GM23338 (cell line): ENCODE results near the gene MYLK4. TPM values are rescaled to one million over a fixed set of nuclear protein-coding genes. Genes with fewer than 3 reads are reported as not detected.
A peak's percentile ranks its signal among the peaks of the same experiment; 100 is the strongest.

Experiments
- ATAC-seq: fragments of 200-7000 bp; cut with Tn5 transposase; 3 replicates; pipeline ENCODE4 v1.9.1; 2020
- DNase-seq: peaks from one replicate; pipeline ENCODE4 v3.0.0-alpha.2; 2015; ENCODE audit warnings: low spot score
- H2AFZ ChIP-seq: fragments of 200-600 bp; sonication (generic); 2 replicates; pipeline ENCODE4 v1.8.0; 2016; ENCODE audit warnings: antibody characterized with exemption, mild to moderate bottlenecking, moderate library complexity
- H3F3A ChIP-seq: fragments of 200-600 bp; sonication (generic); replicated peaks from 2 replicates; pipeline ENCODE4 v1.8.0; 2017; ENCODE audit warnings: antibody characterized with exemption, mixed run types, low read depth
- H3K27ac ChIP-seq: fragments of 200-600 bp; sonication (generic); 2 replicates; pipeline ENCODE4 v1.6.1; 2016; ENCODE audit warnings: low read depth
- H3K27me3 ChIP-seq: fragments of 200-600 bp; sonication (generic); 2 replicates; pipeline ENCODE4 v1.8.0; 2016; ENCODE audit warnings: mild to moderate bottlenecking, mixed run types, moderate library complexity; ENCODE audit not compliant: insufficient read depth
- H3K36me3 ChIP-seq: fragments of 200-600 bp; sonication (generic); 2 replicates; pipeline ENCODE4 v1.8.0; 2016; ENCODE audit warnings: mild to moderate bottlenecking; ENCODE audit not compliant: insufficient read depth
- H3K4me1 ChIP-seq: fragments of 200-600 bp; sonication (generic); 2 replicates; pipeline ENCODE4 v1.8.0; 2016; ENCODE audit warnings: mild to moderate bottlenecking, moderate library complexity; ENCODE audit not compliant: insufficient read depth
- H3K4me2 ChIP-seq: fragments of 200-600 bp; sonication (generic); 2 replicates; pipeline ENCODE4 v1.7.1; 2017; ENCODE audit warnings: mixed run types
- H3K4me3 ChIP-seq: fragments of 200-600 bp; sonication (generic); 2 replicates; pipeline ENCODE4 v1.6.1; 2016; ENCODE audit warnings: mixed run types
- H3K79me2 ChIP-seq: fragments of 200-600 bp; sonication (generic); replicated peaks from 2 replicates; pipeline ENCODE4 v1.8.0; 2017; ENCODE audit warnings: mild to moderate bottlenecking; ENCODE audit not compliant: insufficient read depth
- H3K9me2 ChIP-seq: fragments of 200-600 bp; sonication (generic); 2 replicates; pipeline ENCODE4 v1.8.0; 2017; ENCODE audit not compliant: insufficient read depth
- H4K20me1 ChIP-seq: fragments of 200-600 bp; sonication (generic); replicated peaks from 2 replicates; pipeline ENCODE4 v1.8.0; 2017; ENCODE audit warnings: mild to moderate bottlenecking; ENCODE audit not compliant: insufficient read depth
- H3K27ac Mint-ChIP-seq: 2 replicates; pipeline ENCODE4 v1.8.0; 2020; ENCODE audit warnings: inconsistent platforms, mild to moderate bottlenecking, moderate library complexity, mixed read lengths
- H3K27me3 Mint-ChIP-seq: 3 replicates; pipeline ENCODE4 v1.8.0; 2022; ENCODE audit warnings: low read depth, mild to moderate bottlenecking, moderate library complexity, mixed read lengths, inconsistent platforms; ENCODE audit not compliant: insufficient read depth, poor library complexity
- H3K36me3 Mint-ChIP-seq: 3 replicates; pipeline ENCODE4 v1.8.0; 2021; ENCODE audit warnings: low read depth, mild to moderate bottlenecking, inconsistent platforms, moderate library complexity, mixed read lengths
- H3K4me1 Mint-ChIP-seq: 3 replicates; pipeline ENCODE4 v1.8.0; 2020; ENCODE audit warnings: mild to moderate bottlenecking, inconsistent platforms, mixed read lengths
- H3K4me3 Mint-ChIP-seq: 3 replicates; pipeline ENCODE4 v1.8.0; 2021; ENCODE audit warnings: moderate library complexity, mild to moderate bottlenecking, inconsistent platforms, mixed read lengths
- H3K9me3 Mint-ChIP-seq: 3 replicates; pipeline ENCODE4 v1.8.0; 2020; ENCODE audit warnings: moderate library complexity, mild to moderate bottlenecking, inconsistent platforms, mixed read lengths
- EZH2 ChIP-seq: fragments of 200-600 bp; sonication (generic); IDR thresholded peaks from one replicate; pipeline ENCODE4 v1.8.0; 2017; ENCODE audit warnings: antibody characterized with exemption, mild to moderate bottlenecking, low read depth; ENCODE audit not compliant: unreplicated experiment
- EZH2phosphoT487 ChIP-seq: fragments of 200-600 bp; sonication (generic); IDR thresholded peaks from one replicate; pipeline ENCODE4 v1.8.1; 2018; ENCODE audit warnings: antibody characterized with exemption; ENCODE audit not compliant: unreplicated experiment
- JUNB ChIP-seq: IDR thresholded peaks from one replicate; pipeline ENCODE4 v1.6.1; 2016; ENCODE audit warnings: antibody characterized with exemption; ENCODE audit not compliant: unreplicated experiment
- NANOG ChIP-seq: IDR thresholded peaks from 2 replicates; pipeline ENCODE4 v1.6.1; 2016; ENCODE audit warnings: antibody characterized with exemption, borderline replicate concordance
- POLR2AphosphoS5 ChIP-seq: IDR thresholded peaks from 2 replicates; pipeline ENCODE4 v1.6.1; 2016; ENCODE audit warnings: antibody characterized with exemption, low read depth
- STAT1 ChIP-seq: IDR thresholded peaks from one replicate; pipeline ENCODE4 v1.6.1; 2016; ENCODE audit warnings: antibody characterized with exemption; ENCODE audit not compliant: unreplicated experiment
- ZNF114 ChIP-seq: fragments of 250-450 bp; sonication (Bioruptor Pico); IDR thresholded peaks from 2 replicates; pipeline ENCODE4 v1.5.0; 2020; ENCODE audit warnings: mild to moderate bottlenecking, moderate library complexity
- ZNF331 ChIP-seq: fragments of 250-450 bp; sonication (Bioruptor Pico); IDR thresholded peaks from 2 replicates; pipeline ENCODE4 v1.5.0; 2020; ENCODE audit warnings: low read depth, mild to moderate bottlenecking, moderate library complexity
- polyA plus RNA-seq: library from polyadenylated mRNA; unstranded; fragments of >200 nt; fragmentation: Nextera tagmentation; extraction: Ambion mirVana; gene quantifications from 2 replicates; pipeline ENCODE4 v1.2.1, GENCODE V29; 2016
- total RNA-seq: library from RNA; depleted of rRNA; stranded (reverse); fragments of >200 nt; shearing (Covaris generic); gene quantifications from 2 replicates; pipeline ENCODE4 v1.2.3, GENCODE V29; 2014
- TF ChIP-seq, protein P1 (sequence below): IDR thresholded peaks from 2 replicates; pipeline ENCODE4 v1.6.1; 2016; ENCODE audit warnings: antibody characterized with exemption
- TF ChIP-seq, protein P2 (sequence below), 2 experiments: fragments of 200-600 bp in 1 of 2; sonication (generic) in 1 of 2; conservative IDR thresholded peaks; 2 replicates each; pipeline versions ENCODE4 v1.5.1 to v1.6.1; 2016 to 2017; ENCODE audit warnings: antibody characterized with exemption in 2 of 2, low read depth in 2 of 2, mild to moderate bottlenecking in 2 of 2, moderate library complexity in 1 of 2
- TF ChIP-seq, protein P3 (sequence below): fragments of 250-450 bp; sonication (Bioruptor Pico); IDR thresholded peaks from 2 replicates; pipeline ENCODE4 v1.5.0; 2020; ENCODE audit warnings: mild to moderate bottlenecking, moderate library complexity

Gene MYLK4
- total and polyA plus RNA-seq, 2 experiments from 2014 or later = 0.03 to 0.17 TPM

DNA sequence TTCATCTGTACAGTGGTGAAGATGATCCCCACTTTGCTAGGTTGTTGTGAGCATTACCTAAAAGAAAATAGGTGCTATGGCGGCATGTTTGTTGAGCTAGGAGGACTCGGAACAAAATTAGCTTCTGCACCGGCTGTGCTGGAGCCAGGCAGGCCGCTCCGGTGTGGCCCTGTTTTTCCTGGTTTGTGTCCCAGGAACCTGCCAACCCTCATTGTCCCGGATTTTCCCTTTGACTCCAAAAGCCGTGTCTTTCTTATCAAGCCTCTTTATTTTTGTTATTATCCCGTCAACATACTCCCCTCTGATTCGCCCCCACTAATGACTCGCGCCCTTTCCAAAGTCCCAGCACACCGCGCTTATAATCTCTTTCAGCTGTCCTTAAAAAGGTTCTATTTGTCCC, 117.0 kb downstream of the MYLK4 start:
- H3K4me2 ChIP-seq = peak overlapping the region; percentile 90
- 0 out of 2 replicates have a peak, but pooled peaks cover 6% of the 10 kb centered on the region for H3F3A ChIP-seq
- TF ChIP-seq STAT1 (no peak), EZH2phosphoT487 (no peak), POLR2AphosphoS5 (no peak), ZNF114 (CRISPR knock-in tag) (no peak), NANOG (no peak), EZH2 (no peak), ZNF331 (no peak)
- TF ChIP-seq, protein P1, sequence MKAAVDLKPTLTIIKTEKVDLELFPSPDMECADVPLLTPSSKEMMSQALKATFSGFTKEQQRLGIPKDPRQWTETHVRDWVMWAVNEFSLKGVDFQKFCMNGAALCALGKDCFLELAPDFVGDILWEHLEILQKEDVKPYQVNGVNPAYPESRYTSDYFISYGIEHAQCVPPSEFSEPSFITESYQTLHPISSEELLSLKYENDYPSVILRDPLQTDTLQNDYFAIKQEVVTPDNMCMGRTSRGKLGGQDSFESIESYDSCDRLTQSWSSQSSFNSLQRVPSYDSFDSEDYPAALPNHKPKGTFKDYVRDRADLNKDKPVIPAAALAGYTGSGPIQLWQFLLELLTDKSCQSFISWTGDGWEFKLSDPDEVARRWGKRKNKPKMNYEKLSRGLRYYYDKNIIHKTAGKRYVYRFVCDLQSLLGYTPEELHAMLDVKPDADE = no peak
- TF ChIP-seq, protein P2, sequence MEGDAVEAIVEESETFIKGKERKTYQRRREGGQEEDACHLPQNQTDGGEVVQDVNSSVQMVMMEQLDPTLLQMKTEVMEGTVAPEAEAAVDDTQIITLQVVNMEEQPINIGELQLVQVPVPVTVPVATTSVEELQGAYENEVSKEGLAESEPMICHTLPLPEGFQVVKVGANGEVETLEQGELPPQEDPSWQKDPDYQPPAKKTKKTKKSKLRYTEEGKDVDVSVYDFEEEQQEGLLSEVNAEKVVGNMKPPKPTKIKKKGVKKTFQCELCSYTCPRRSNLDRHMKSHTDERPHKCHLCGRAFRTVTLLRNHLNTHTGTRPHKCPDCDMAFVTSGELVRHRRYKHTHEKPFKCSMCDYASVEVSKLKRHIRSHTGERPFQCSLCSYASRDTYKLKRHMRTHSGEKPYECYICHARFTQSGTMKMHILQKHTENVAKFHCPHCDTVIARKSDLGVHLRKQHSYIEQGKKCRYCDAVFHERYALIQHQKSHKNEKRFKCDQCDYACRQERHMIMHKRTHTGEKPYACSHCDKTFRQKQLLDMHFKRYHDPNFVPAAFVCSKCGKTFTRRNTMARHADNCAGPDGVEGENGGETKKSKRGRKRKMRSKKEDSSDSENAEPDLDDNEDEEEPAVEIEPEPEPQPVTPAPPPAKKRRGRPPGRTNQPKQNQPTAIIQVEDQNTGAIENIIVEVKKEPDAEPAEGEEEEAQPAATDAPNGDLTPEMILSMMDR (conservative IDR thresholded peaks at IDR 0.05; ENCODE audit: low read depth in 2 of 2) = no peak
- H3K79me2 ChIP-seq = no peaks in the 10 kb centered on the region
- peaks cover 20% of the 10 kb centered on the region for H3K4me1 Mint-ChIP-seq
- peaks cover 3% of the 10 kb centered on the region; the same call in 1 of the 3 replicates for H3K36me3 Mint-ChIP-seq
- H3K27ac Mint-ChIP-seq = no peak overlapping the region
- ATAC-seq (peak; percentile 14), DNase-seq (no peak)
- H3K27me3 Mint-ChIP-seq = peaks cover 16% of the 10 kb centered on the region
- H3K9me2 ChIP-seq = peaks cover 10% of the 10 kb centered on the region
- peaks cover 15% of the 10 kb centered on the region for H3K27me3 ChIP-seq
- peak overlapping the region; percentile 52; the same call in 1 of the 2 replicates for H3K27ac ChIP-seq
- H4K20me1 ChIP-seq = no peaks in the 10 kb centered on the region
- peak overlapping the region; percentile 66 for H3K4me3 Mint-ChIP-seq
- peaks cover 11% of the 10 kb centered on the region for H3K4me1 ChIP-seq
- H3K9me3 Mint-ChIP-seq = 0 out of 3 replicates have a peak, but pooled peaks cover 3% of the 10 kb centered on the region
- peak overlapping the region; percentile 56 for H3K4me3 ChIP-seq
- peak overlapping the region; percentile 98 for H2AFZ ChIP-seq
- no peaks in the 10 kb centered on the region for H3K36me3 ChIP-seq

DNA sequence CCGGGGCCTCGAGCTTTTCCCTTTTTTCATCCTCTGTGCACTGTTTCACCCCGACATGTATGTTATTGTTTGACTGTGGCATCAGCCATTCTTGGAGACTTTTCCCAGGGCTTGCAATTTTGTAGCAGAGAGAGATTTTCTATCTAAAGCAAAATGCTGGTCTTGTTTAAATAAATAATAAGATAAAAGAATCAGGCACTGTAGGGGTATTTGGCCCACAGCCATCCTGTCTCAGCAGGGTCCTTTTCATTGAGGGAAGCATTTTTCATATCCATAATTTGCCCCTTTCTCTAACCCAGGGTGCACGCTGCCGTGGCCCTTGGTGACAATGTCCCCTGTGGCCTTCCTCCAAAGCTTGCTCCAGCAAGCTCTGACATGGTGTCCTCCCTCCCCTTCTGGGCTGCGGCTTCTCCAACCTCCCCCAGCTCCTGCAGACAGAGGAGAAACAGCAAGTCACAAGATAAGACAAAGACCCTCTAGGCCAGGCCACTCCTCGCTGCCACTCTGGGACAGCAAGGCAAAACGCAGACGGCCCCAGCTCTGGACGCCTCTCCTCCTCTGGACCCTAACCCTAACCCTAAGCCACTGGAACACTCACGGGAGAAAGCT, 117.6 kb downstream of the MYLK4 start:
- H3K9me2 ChIP-seq = peaks cover 10% of the 10 kb centered on the region
- no peaks in the 10 kb centered on the region for H3K9me3 Mint-ChIP-seq
- H3K27me3 Mint-ChIP-seq = peaks cover 16% of the 10 kb centered on the region
- H3K36me3 Mint-ChIP-seq = peaks cover 3% of the 10 kb centered on the region; the same call in 1 of the 3 replicates
- DNase-seq = no peak
- H3K27me3 ChIP-seq = peaks cover 15% of the 10 kb centered on the region
- H3K4me1 Mint-ChIP-seq = peaks cover 20% of the 10 kb centered on the region
- H3K4me3 ChIP-seq = no peak overlapping the region
- H3K79me2 ChIP-seq = no peaks in the 10 kb centered on the region
- no peaks in the 10 kb centered on the region for H4K20me1 ChIP-seq
- no peak overlapping the region for H3K27ac Mint-ChIP-seq
- H3K4me2 ChIP-seq = peak overlapping the region; percentile 90
- H3K36me3 ChIP-seq = no peaks in the 10 kb centered on the region
- H3K27ac ChIP-seq = no peak overlapping the region
- H3K4me1 ChIP-seq = peaks cover 11% of the 10 kb centered on the region
- 0 out of 2 replicates have a peak, but pooled peaks cover 6% of the 10 kb centered on the region for H3F3A ChIP-seq
- no peak for ATAC-seq
- H3K4me3 Mint-ChIP-seq = peak overlapping the region; percentile 66; the same call in 1 of the 3 replicates
- peak overlapping the region; percentile 98; the same call in 1 of the 2 replicates for H2AFZ ChIP-seq
- TF ChIP-seq STAT1 (no peak), EZH2phosphoT487 (no peak), POLR2AphosphoS5 (no peak), JUNB (no peak)
- TF ChIP-seq, protein P3, sequence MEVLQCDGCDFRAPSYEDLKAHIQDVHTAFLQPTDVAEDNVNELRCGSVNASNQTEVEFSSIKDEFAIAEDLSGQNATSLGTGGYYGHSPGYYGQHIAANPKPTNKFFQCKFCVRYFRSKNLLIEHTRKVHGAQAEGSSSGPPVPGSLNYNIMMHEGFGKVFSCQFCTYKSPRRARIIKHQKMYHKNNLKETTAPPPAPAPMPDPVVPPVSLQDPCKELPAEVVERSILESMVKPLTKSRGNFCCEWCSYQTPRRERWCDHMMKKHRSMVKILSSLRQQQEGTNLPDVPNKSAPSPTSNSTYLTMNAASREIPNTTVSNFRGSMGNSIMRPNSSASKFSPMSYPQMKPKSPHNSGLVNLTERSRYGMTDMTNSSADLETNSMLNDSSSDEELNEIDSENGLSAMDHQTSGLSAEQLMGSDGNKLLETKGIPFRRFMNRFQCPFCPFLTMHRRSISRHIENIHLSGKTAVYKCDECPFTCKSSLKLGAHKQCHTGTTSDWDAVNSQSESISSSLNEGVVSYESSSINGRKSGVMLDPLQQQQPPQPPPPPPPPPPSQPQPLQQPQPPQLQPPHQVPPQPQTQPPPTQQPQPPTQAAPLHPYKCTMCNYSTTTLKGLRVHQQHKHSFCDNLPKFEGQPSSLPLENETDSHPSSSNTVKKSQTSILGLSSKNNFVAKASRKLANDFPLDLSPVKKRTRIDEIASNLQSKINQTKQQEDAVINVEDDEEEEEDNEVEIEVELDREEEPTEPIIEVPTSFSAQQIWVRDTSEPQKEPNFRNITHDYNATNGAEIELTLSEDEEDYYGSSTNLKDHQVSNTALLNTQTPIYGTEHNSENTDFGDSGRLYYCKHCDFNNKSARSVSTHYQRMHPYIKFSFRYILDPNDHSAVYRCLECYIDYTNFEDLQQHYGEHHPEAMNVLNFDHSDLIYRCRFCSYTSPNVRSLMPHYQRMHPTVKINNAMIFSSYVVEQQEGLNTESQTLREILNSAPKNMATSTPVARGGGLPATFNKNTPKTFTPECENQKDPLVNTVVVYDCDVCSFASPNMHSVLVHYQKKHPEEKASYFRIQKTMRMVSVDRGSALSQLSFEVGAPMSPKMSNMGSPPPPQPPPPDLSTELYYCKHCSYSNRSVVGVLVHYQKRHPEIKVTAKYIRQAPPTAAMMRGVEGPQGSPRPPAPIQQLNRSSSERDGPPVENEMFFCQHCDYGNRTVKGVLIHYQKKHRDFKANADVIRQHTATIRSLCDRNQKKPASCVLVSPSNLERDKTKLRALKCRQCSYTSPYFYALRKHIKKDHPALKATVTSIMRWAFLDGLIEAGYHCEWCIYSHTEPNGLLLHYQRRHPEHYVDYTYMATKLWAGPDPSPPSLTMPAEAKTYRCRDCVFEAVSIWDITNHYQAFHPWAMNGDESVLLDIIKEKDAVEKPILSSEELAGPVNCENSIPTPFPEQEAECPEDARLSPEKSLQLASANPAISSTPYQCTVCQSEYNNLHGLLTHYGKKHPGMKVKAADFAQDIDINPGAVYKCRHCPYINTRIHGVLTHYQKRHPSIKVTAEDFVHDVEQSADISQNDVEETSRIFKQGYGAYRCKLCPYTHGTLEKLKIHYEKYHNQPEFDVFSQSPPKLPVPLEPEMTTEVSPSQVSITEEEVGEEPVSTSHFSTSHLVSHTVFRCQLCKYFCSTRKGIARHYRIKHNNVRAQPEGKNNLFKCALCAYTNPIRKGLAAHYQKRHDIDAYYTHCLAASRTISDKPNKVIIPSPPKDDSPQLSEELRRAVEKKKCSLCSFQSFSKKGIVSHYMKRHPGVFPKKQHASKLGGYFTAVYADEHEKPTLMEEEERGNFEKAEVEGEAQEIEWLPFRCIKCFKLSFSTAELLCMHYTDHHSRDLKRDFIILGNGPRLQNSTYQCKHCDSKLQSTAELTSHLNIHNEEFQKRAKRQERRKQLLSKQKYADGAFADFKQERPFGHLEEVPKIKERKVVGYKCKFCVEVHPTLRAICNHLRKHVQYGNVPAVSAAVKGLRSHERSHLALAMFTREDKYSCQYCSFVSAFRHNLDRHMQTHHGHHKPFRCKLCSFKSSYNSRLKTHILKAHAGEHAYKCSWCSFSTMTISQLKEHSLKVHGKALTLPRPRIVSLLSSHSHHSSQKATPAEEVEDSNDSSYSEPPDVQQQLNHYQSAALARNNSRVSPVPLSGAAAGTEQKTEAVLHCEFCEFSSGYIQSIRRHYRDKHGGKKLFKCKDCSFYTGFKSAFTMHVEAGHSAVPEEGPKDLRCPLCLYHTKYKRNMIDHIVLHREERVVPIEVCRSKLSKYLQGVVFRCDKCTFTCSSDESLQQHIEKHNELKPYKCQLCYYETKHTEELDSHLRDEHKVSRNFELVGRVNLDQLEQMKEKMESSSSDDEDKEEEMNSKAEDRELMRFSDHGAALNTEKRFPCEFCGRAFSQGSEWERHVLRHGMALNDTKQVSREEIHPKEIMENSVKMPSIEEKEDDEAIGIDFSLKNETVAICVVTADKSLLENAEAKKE (CRISPR knock-in tag) = no peak
